ENCODE data around the gene ZBTB20.

The ZBTB20 gene

GRCh38 chr3:114707252-114707860 lies 439.7 kb downstream of the ZBTB20 start:
- TF ChIP-seq ZNF70 (CRISPR knock-in tag; IDR thresholded peaks at IDR 0.05), result no peak
- TF ChIP-seq POU6F1 (CRISPR knock-in tag; IDR thresholded peaks at IDR 0.05; ENCODE audit: borderline replicate concordance, low read depth), result no peak
- no peak for ATAC-seq

- peak; percentile 75 for ATAC-seq
- no peak for TF ChIP-seq BACH2 (CRISPR knock-in tag; IDR thresholded peaks at IDR 0.05; ENCODE audit: borderline replicate concordance)
- peak; percentile 14; the same call in 1 of the 2 replicates for TF ChIP-seq ISL1 (CRISPR knock-in tag; IDR thresholded peaks at IDR 0.05)
- no peak for TF ChIP-seq ZFP3 (CRISPR knock-in tag; IDR thresholded peaks at IDR 0.05)
Measured at GRCh38 chr3:114706591-114707232, 440.4 kb downstream of the ZBTB20 start.

- ATAC-seq, result no peak
- no peak for TF ChIP-seq TOX (CRISPR knock-in tag; IDR thresholded peaks at IDR 0.05; ENCODE audit: borderline replicate concordance)
- no peak for TF ChIP-seq ZFP30 (CRISPR knock-in tag; IDR thresholded peaks at IDR 0.05)
- no peak for TF ChIP-seq ARNTL (CRISPR knock-in tag; IDR thresholded peaks at IDR 0.05; ENCODE audit: borderline replicate concordance, low read depth)
- no peak for TF ChIP-seq POU6F1 (CRISPR knock-in tag; IDR thresholded peaks at IDR 0.05; ENCODE audit: borderline replicate concordance, low read depth)
- TF ChIP-seq CREB5 (CRISPR knock-in tag; IDR thresholded peaks at IDR 0.05; ENCODE audit: low read depth), result no peak
- TF ChIP-seq ISL1 (CRISPR knock-in tag; IDR thresholded peaks at IDR 0.05), result no peak
- TF ChIP-seq ZFP3 (CRISPR knock-in tag; IDR thresholded peaks at IDR 0.05), result no peak
- TF ChIP-seq PATZ1 (CRISPR knock-in tag; IDR thresholded peaks at IDR 0.05; ENCODE audit: borderline replicate concordance), result no peak
- TF ChIP-seq BACH2 (CRISPR knock-in tag; IDR thresholded peaks at IDR 0.05; ENCODE audit: borderline replicate concordance), result no peak
- TF ChIP-seq RARB (CRISPR knock-in tag; IDR thresholded peaks at IDR 0.05), result no peak
- no peak for TF ChIP-seq ZNF8 (CRISPR knock-in tag; IDR thresholded peaks at IDR 0.05)
- no peak for TF ChIP-seq ESRRG (CRISPR knock-in tag; IDR thresholded peaks at IDR 0.05)
- TF ChIP-seq TSHZ2 (CRISPR knock-in tag; IDR thresholded peaks at IDR 0.05), result no peak
- no peak for TF ChIP-seq SNAI2 (CRISPR knock-in tag; IDR thresholded peaks at IDR 0.05)
- TF ChIP-seq PPARA (CRISPR knock-in tag; IDR thresholded peaks at IDR 0.05; ENCODE audit: borderline replicate concordance), result no peak
- no peak for TF ChIP-seq ZNF70 (CRISPR knock-in tag; IDR thresholded peaks at IDR 0.05)
- no peak for TF ChIP-seq CSDC2 (CRISPR knock-in tag; IDR thresholded peaks at IDR 0.05)
- TF ChIP-seq ZC3H10 (CRISPR knock-in tag; IDR thresholded peaks at IDR 0.05), result no peak
- TF ChIP-seq OSR1 (CRISPR knock-in tag; IDR thresholded peaks at IDR 0.05), result no peak
Measured at GRCh38 chr3:114700637-114701234, 446.4 kb downstream of the ZBTB20 start.

Data from SK-N-SH treated with all-trans-retinoic acid at 6 μM for 48 hours (cell line).